ENCODE data around the gene SRBD1. TPM values are rescaled to one million over a fixed set of nuclear protein-coding genes. Genes with fewer than 3 reads are reported as not detected.

The SRBD1 gene
- total RNA-seq, 2 donors from 2014 or later, result 19.0 to 22.3 TPM

DNA sequence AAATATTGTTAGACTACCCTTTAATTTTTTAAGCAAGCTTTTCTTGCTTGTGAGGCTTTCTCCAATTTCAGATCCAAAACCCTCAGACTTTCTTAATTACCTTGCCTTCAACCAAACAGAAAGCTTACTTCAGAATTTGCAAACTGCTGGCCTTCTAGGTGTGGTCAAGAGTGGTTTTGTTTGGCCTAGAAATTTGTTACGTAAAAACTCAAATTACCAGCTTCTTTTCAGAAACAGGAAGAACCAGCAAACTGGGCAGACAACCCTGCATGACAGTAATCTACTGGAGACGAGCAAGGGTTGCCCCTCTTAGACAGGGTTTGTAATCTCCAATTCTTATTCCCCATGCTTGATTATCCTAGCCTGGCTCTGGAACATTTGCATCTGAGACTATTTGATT, 27.1 kb downstream of the SRBD1 start:
- Histone ChIP-seq H3K27me3 (replicated peaks; ENCODE audit: insufficient read depth) (no peaks in the 10 kb centered on the region), H3K4me3 (no peak overlapping the region), H3K27ac (no peak overlapping the region), H3K4me1 (ENCODE audit: control insufficient read depth in 1 of 2, low read depth in 2 of 2) (no peaks in the 10 kb centered on the region), H3K36me3 (no peaks in the 10 kb centered on the region), H3K9me3 (no peaks in the 10 kb centered on the region)
- ATAC-seq (ENCODE audit: insufficient number of reproducible peaks, low FRiP score, low read depth) (no peak), DNase-seq (ENCODE audit: low spot score) (no peak)
- TF ChIP-seq, protein P1, sequence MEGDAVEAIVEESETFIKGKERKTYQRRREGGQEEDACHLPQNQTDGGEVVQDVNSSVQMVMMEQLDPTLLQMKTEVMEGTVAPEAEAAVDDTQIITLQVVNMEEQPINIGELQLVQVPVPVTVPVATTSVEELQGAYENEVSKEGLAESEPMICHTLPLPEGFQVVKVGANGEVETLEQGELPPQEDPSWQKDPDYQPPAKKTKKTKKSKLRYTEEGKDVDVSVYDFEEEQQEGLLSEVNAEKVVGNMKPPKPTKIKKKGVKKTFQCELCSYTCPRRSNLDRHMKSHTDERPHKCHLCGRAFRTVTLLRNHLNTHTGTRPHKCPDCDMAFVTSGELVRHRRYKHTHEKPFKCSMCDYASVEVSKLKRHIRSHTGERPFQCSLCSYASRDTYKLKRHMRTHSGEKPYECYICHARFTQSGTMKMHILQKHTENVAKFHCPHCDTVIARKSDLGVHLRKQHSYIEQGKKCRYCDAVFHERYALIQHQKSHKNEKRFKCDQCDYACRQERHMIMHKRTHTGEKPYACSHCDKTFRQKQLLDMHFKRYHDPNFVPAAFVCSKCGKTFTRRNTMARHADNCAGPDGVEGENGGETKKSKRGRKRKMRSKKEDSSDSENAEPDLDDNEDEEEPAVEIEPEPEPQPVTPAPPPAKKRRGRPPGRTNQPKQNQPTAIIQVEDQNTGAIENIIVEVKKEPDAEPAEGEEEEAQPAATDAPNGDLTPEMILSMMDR (IDR thresholded peaks at IDR 0.05), result no peak

GRCh38 chr2:45582522-45582921, 28.5 kb downstream of the SRBD1 start:
- DNase-seq (ENCODE audit: low spot score) (no peak), ATAC-seq (ENCODE audit: insufficient number of reproducible peaks, low FRiP score, low read depth) (no peak)
- Histone ChIP-seq H3K4me3 (no peak overlapping the region), H3K9me3 (no peaks in the 10 kb centered on the region), H3K27ac (no peak overlapping the region), H3K27me3 (replicated peaks; ENCODE audit: insufficient read depth) (no peaks in the 10 kb centered on the region), H3K4me1 (ENCODE audit: control insufficient read depth in 1 of 2, low read depth in 2 of 2) (no peaks in the 10 kb centered on the region), H3K36me3 (no peaks in the 10 kb centered on the region)
- TF ChIP-seq, protein P1 (IDR thresholded peaks at IDR 0.05), result no peak

DNA sequence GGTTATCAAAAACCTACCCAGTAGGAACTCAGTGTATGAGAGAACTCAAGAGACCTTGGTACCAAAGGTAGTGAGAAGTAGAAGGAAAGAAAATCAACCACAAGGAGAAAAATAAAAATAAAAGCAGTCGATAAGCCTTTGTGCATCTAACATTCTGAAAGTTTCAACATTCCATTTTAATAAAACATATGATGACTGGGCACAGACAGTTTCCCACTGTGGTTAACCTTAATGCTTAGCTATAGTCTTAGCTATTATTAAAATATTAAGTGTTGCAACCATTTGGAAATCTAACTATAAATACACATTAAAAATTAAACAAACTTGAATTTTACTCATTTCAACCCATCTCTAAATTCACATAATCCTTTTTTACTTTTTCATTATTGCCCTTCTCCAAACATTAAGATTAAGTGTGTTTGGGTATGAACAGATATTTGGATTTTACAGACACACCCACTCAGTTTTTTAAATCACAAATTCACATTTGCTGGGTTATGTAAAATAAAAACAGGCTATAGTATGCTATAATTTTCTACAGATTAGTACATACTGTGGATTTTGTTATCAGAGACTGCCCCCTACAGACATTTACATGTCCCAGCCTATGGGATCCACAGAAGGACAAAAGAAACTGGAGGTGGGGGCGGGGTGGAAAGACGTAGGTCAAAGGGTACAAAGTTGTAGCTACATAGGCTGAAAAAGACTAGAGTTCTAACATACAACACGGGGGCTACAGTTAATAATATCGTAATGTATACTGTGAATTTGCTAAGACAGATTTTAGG, 32.8 kb downstream of the SRBD1 start:
- no peak overlapping the region for H3K4me3 ChIP-seq
- ATAC-seq (ENCODE audit: insufficient number of reproducible peaks, low FRiP score, low read depth), result no peak
- DNase-seq (ENCODE audit: low spot score), result no peak
- H3K27ac ChIP-seq, result no peak overlapping the region
- H3K36me3 ChIP-seq, result no peaks in the 10 kb centered on the region
- no peaks in the 10 kb centered on the region for H3K27me3 ChIP-seq (replicated peaks; ENCODE audit: insufficient read depth)
- no peaks in the 10 kb centered on the region for H3K9me3 ChIP-seq
- TF ChIP-seq, protein P1 (IDR thresholded peaks at IDR 0.05), result no peak
- H3K4me1 ChIP-seq (ENCODE audit: control insufficient read depth in 1 of 2, low read depth in 2 of 2), result no peaks in the 10 kb centered on the region

- H3K36me3 ChIP-seq, result no peaks in the 10 kb centered on the region
- TF ChIP-seq, protein P1 (IDR thresholded peaks at IDR 0.05), result no peak
- ATAC-seq (ENCODE audit: insufficient number of reproducible peaks, low FRiP score, low read depth), result no peak
Measured at GRCh38 chr2:45577441-45577840, 33.6 kb downstream of the SRBD1 start.

DNA sequence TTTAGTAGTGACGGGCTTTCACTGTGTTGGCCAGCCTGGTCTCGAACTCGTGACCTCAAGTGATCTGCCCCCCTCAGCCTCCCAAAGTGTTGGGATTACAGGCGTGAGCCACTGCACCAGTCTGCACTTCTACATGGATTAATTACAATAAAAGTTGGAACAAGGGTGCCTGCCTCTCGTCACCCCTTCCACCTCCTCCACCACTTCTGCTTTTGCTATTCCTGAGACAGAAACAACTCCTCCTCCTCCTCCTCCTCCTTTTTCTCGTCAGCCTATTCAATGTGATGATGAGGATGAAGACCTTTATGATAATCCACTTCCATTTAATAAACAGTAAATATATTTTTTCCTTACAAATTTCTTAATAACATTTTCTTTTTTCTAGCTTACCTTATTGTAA, 35.2 kb downstream of the SRBD1 start:
- DNase-seq (ENCODE audit: low spot score), result no peak
- H3K4me3 ChIP-seq, result no peak overlapping the region
- no peak overlapping the region for H3K27ac ChIP-seq
- no peak for ATAC-seq (ENCODE audit: insufficient number of reproducible peaks, low FRiP score, low read depth)
- H3K9me3 ChIP-seq, result no peaks in the 10 kb centered on the region
- TF ChIP-seq, protein P1 (IDR thresholded peaks at IDR 0.05), result no peak
- H3K36me3 ChIP-seq, result no peaks in the 10 kb centered on the region
- H3K27me3 ChIP-seq (replicated peaks; ENCODE audit: insufficient read depth), result no peaks in the 10 kb centered on the region
- no peaks in the 10 kb centered on the region for H3K4me1 ChIP-seq (ENCODE audit: control insufficient read depth in 1 of 2, low read depth in 2 of 2)

More at GRCh38 chr2:45577441-45577840, 33.6 kb downstream of the SRBD1 start:
- Histone ChIP-seq H3K9me3 (no peaks in the 10 kb centered on the region), H3K27ac (no peak overlapping the region), H3K27me3 (replicated peaks; ENCODE audit: insufficient read depth) (no peaks in the 10 kb centered on the region), H3K4me3 (no peak overlapping the region), H3K4me1 (ENCODE audit: control insufficient read depth in 1 of 2, low read depth in 2 of 2) (no peaks in the 10 kb centered on the region)
- no peak for DNase-seq (ENCODE audit: low spot score)

All from thoracic aorta (tissue), 2 donors.